Upper lobe of right lung (tissue), 1 donor: ENCODE measurements around the gene RAB40A. TPM values are rescaled to one million over a fixed set of nuclear protein-coding genes. Genes with fewer than 3 reads are reported as not detected.

Experiments
- total RNA-seq: library from RNA; stranded (reverse); fragmentation: NEBNext Ultra II Directional; extraction: Animal tissue kit (Norgen Biotek cat#: 25700); gene quantifications from one replicate; pipeline ENCODE4 v1.2.1, GENCODE V29; 2021
- donor health status: DM: no; HTN: yes; CAD: no; lungs with severe emphysema.

Gene RAB40A
- total RNA-seq, 1 donor from 2014 or later = 1.1 TPM

Other genes starting within 250 kb of the RAB40A start
- not detected for gene TCEAL5, start 242.7 kb downstream of the RAB40A start, total RNA-seq
- 16.9 TPM for gene BEX2, start 208.5 kb downstream of the RAB40A start, total RNA-seq
- 2.6 TPM for gene TCEAL7, start 189.2 kb downstream of the RAB40A start, total RNA-seq
- gene TCEAL9, start 163.0 kb downstream of the RAB40A start, total RNA-seq = 45.4 TPM
- gene BEX3, start 143.0 kb downstream of the RAB40A start, total RNA-seq = 124 TPM
- gene TCEAL4, start 66.0 kb upstream of the RAB40A start, total RNA-seq = 92.3 TPM
- gene TCEAL3, start 88.5 kb upstream of the RAB40A start, total RNA-seq = 20.1 TPM
- gene TCEAL1, start 109.5 kb upstream of the RAB40A start, total RNA-seq = 31.0 TPM
- 185 TPM for gene MORF4L2, start 167.2 kb upstream of the RAB40A start, total RNA-seq
- not detected for gene TMEM31, start 191.4 kb upstream of the RAB40A start, total RNA-seq